GM12878 (cell line): ENCODE data around the gene ADH1C. TPM values are rescaled to one million over a fixed set of nuclear protein-coding genes. Genes with fewer than 3 reads are reported as not detected.

Experiments used
- ATAC-seq: fragments of 200-7000 bp; cut with Tn5 transposase; 3 replicates; pipeline ENCODE4 v1.9.1; 2020; ENCODE audit warnings: mild to moderate bottlenecking, moderate library complexity
- BruUV-seq: library from RNA; stranded (reverse); fragments of 400-500 nt; replicated peaks from 2 replicates; lab custom pipeline; 2021; lab: Mats Ljungman, UMichigan
- CTCF ChIA-PET: fragments of 300-600 bp; sonication (Branson Sonifier 250); formaldehyde crosslinking; extraction: SDS; loops from one replicate; lab custom pipeline; 2021; ENCODE audit warnings: inconsistent platforms; lab: Yijun Ruan, JAX
- POLR2A ChIA-PET: fragments of 350-600 bp; formaldehyde crosslinking; extraction: SDS; loops from one replicate; lab custom pipeline; 2021; ENCODE audit warnings: inconsistent platforms; lab: Charles Lee
- RAD21 ChIA-PET: fragments of 300-600 bp; sonication (Branson Sonifier 250); formaldehyde crosslinking; loops from one replicate; lab custom pipeline; 2023; ENCODE audit warnings: antibody characterized with exemption; ENCODE audit not compliant: unreplicated experiment; lab: Charles Lee
- SMC1A ChIA-PET: fragments of 300-600 bp; sonication (Branson Sonifier 250); formaldehyde crosslinking; loops from one replicate; lab custom pipeline; 2023; ENCODE audit not compliant: unreplicated experiment, uncharacterized antibody; lab: Charles Lee
- DNase-seq: peaks from one replicate; pipeline ENCODE4 v3.0.0-alpha.2; 2011; ENCODE audit warnings: low read depth, low spot score
- FAIRE-seq: peaks from 3 replicates; lab custom pipeline; 2011; peaks lifted over from hg19 to GRCh38; lab: Jason Lieb, UNC
- H2AFZ ChIP-seq: 2 replicates; pipeline ENCODE4 v1.6.0; 2011; ENCODE audit warnings: low read depth, low read length, control low read depth; ENCODE audit not compliant: control insufficient read depth
- H3K27ac ChIP-seq: 2 replicates; pipeline ENCODE4 v1.5.1; 2011; ENCODE audit warnings: control low read depth; ENCODE audit not compliant: control insufficient read depth, insufficient read depth
- H3K27me3 ChIP-seq, 2 experiments: replicated peaks in 1 of 2; 2 replicates each; pipeline versions ENCODE4 v1.6.0 to v1.6.1; 2011; ENCODE audit warnings: low read length in 1 of 2; ENCODE audit not compliant: control insufficient read depth in 2 of 2, insufficient read depth in 2 of 2
- H3K36me3 ChIP-seq, 2 experiments: 2 replicates each; pipeline ENCODE4 v1.5.1; 2011; ENCODE audit warnings: low read length in 1 of 2; ENCODE audit not compliant: control insufficient read depth in 2 of 2, insufficient read depth in 2 of 2
- H3K4me1 ChIP-seq: 2 replicates; pipeline ENCODE4 v1.6.1; 2011; ENCODE audit warnings: mild to moderate bottlenecking, low read length, moderate library complexity, mixed read lengths; ENCODE audit not compliant: control insufficient read depth, insufficient read depth
- H3K4me2 ChIP-seq: 2 replicates; pipeline ENCODE4 v1.6.0; 2011; ENCODE audit warnings: control low read depth; ENCODE audit not compliant: control insufficient read depth, insufficient read depth
- H3K4me3 ChIP-seq: fragments of 200-600 bp; sonication (generic); 2 replicates; pipeline ENCODE4 v1.5.1; 2016
- H3K79me2 ChIP-seq: 2 replicates; pipeline ENCODE4 v1.6.0; 2011; ENCODE audit warnings: low read length; ENCODE audit not compliant: control insufficient read depth, insufficient read depth
- H3K9ac ChIP-seq: 2 replicates; pipeline ENCODE4 v1.8.0; 2011; ENCODE audit warnings: low read length, control low read depth, mixed read lengths; ENCODE audit not compliant: control insufficient read depth, insufficient read depth
- H3K9me3 ChIP-seq: replicated peaks from 3 replicates; pipeline ENCODE4 v1.5.1; 2011; ENCODE audit warnings: mild to moderate bottlenecking, low read length; ENCODE audit not compliant: control insufficient read depth, insufficient read depth
- H4K20me1 ChIP-seq: 2 replicates; pipeline ENCODE4 v1.6.0; 2011; ENCODE audit not compliant: control insufficient read depth, insufficient read depth
- CBX3 ChIP-seq: fragments of 200-600 bp; sonication (generic); IDR thresholded peaks from 2 replicates; pipeline ENCODE4 v1.6.1; 2016; ENCODE audit warnings: low read depth, borderline replicate concordance
- PKNOX1 ChIP-seq: fragments of 450-650 bp; IDR thresholded peaks from 2 replicates; pipeline ENCODE4 v1.6.1; 2016; ENCODE audit warnings: mild to moderate bottlenecking
- RELB ChIP-seq: fragments of 450-650 bp; IDR thresholded peaks from 2 replicates; pipeline ENCODE4 v1.6.1; 2017; ENCODE audit warnings: low read depth, mild to moderate bottlenecking, moderate library complexity
- WGBS: methylation state at CpG from one replicate; pipeline ENCODE4 v1.1.6; 2016; ENCODE audit warnings: low lambda C conversion rate; ENCODE audit not compliant: insufficient replicate concordance, insufficient coverage; ENCODE audit errors: missing lambda C conversion rate; 5-methylcytosine and 5-hydroxymethylcytosine counted together
- in situ Hi-C: fragments of 300-500 bp; cut with MboI; formaldehyde crosslinking; loops from 9 replicates; pipeline ENCODE4 v1.14.3; 2018; ENCODE audit warnings: mixed read lengths
- intact Hi-C: fragments of 100-400 bp; cut with micrococcal nuclease; formaldehyde crosslinking; loops from one replicate; pipeline ENCODE4 v1.14.2; 2022; ENCODE audit not compliant: unreplicated experiment
- polyA plus RNA-seq, 11 experiments: library from polyadenylated mRNA; depleted of rRNA in 4 of 11; unstranded in 6 of 11; stranded (reverse) in 5 of 11; fragments of >200 nt; fragmentation: Nextera tagmentation in 4 of 11; fragmentation: Illumina TruSeq in 1 of 11; extraction: Ambion mirVana in 4 of 11; extraction: Trizol in 1 of 11; gene quantifications; 1 replicate in 1 of 11; 2 replicates in 10 of 11; pipeline versions ENCODE4 v1.2.1 to v1.2.3, GENCODE V29; 2011 to 2016; ENCODE audit warnings: inconsistent platforms in 2 of 11, missing spikeins in 2 of 11, low read depth in 1 of 11
- total RNA-seq, 4 experiments: library from RNA; depleted of rRNA in 3 of 4; stranded (reverse); fragments of >200 nt in 3 of 4; fragmentation: Illumina TruSeq in 1 of 4; extraction: Trizol in 1 of 4; gene quantifications; 2 replicates each; pipeline versions ENCODE4 v1.2.1 to v1.2.3, GENCODE V29; 2013 to 2021

ADH1C gene
- total and polyA plus RNA-seq, 10 of the 15 experiments (the other 5 are each of a cell fraction or from before 2014, with no cell fraction given) = 0.04 to 1.1 (median 0.10) TPM; not detected in 3

DNA sequence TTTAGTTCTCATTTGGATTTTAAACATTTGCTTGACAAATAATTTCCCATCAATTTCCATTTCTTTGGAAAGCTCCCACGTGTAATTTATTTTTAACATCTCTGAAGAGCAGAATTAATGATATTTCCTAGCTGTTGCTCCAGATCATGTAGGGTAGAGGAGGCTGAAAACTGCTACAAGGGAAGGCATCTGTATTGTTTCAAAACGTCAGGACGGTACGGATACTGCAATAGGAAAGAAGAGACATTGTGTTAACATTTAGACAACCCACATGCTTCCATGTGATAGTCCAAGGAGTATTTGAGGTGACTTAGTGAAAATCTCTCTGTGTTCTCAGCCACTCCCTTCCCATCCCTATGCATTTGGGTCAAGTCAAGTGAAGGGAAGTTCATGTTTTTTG, 16.0 kb downstream of the ADH1C start (continued):
- TF ChIP-seq CBX3 = no peak

DNA sequence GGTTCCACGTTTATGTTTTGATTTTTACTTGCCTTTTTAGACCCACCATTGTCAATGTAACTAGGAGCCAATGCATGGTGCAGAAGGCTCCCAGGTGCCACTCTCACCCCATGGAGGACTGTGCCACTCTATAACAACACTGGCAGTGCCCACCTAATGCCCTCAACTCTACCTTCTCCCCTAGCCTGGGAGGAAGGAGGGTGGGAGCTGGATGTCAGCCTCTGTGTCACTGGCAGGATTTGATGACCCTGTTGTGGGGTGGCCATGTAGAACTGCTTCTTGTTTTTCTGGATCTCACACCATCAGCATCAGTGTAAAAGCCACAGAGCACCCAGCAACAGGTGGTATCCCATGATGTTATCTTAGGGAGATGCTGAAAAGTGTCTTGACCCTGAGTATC, 17.7 kb downstream of the ADH1C start:
- no peak for TF ChIP-seq RELB
- TF ChIP-seq PKNOX1 = no peak
- Histone ChIP-seq H4K20me1 (no peaks in the 10 kb centered on the region), H3K4me1 (no peaks in the 10 kb centered on the region), H3K4me3 (no peak overlapping the region), H3K36me3 (no peaks in the 10 kb centered on the region), H3K9ac (no peak overlapping the region), H3K79me2 (no peaks in the 10 kb centered on the region), H2AFZ (no peak overlapping the region), H3K27me3 (no peaks in the 10 kb centered on the region), H3K9me3 (no peaks in the 10 kb centered on the region), H3K4me2 (no peak overlapping the region), H3K27ac (no peak overlapping the region)
- ChIA-PET RAD21 (no interaction called here), CTCF (no interaction called here), POLR2A (no interaction called here), SMC1A (no interaction called here)
- ATAC-seq (no peak), FAIRE-seq (no peak), DNase-seq (no peak)
- no TSS peak for BruUV-seq
- 0% methylated on average over 1 of the region's 1 CpG for WGBS
- intact Hi-C loops = no loop called here
- in situ Hi-C loops = no loop called here
